Transverse colon (tissue), 4 donors: Measurements from ENCODE around the gene ZGLP1. TPM values are rescaled to one million over a fixed set of nuclear protein-coding genes. Genes with fewer than 3 reads are reported as not detected.

Source experiments
- DNase-seq: peaks from one replicate; pipeline ENCODE4 v3.0.0-alpha.2; 2019
- H3K27ac ChIP-seq, 4 donors: fragments of 200-600 bp; sonication (generic); 2 replicates each; pipeline ENCODE4 v1.5.1; 2016 to 2018; ENCODE audit warnings: inconsistent platforms in 4 of 4
- H3K27me3 ChIP-seq: fragments of 200-600 bp; sonication (generic); 2 replicates; pipeline ENCODE4 v1.5.1; 2017; ENCODE audit warnings: inconsistent platforms
- H3K36me3 ChIP-seq, 4 donors: fragments of 200-600 bp; sonication (generic); 2 replicates each; pipeline ENCODE4 v1.5.1; 2017 to 2019; ENCODE audit warnings: inconsistent platforms in 4 of 4
- H3K4me1 ChIP-seq, 4 donors: fragments of 200-600 bp; sonication (generic); 2 replicates each; pipeline ENCODE4 v1.5.1; 2017 to 2020; ENCODE audit warnings: inconsistent platforms in 4 of 4
- H3K4me3 ChIP-seq, 4 donors: fragments of 200-600 bp; sonication (generic); 1 replicate in 1 of 4; 2 replicates in 3 of 4; pipeline versions ENCODE4 v1.5.1 to v1.6.1; 2017 to 2019; ENCODE audit warnings: inconsistent platforms in 4 of 4
- H3K9me3 ChIP-seq, 2 donors: fragments of 200-600 bp; sonication (generic); 2 replicates each; pipeline ENCODE4 v1.5.1; 2017 to 2019; ENCODE audit warnings: inconsistent platforms in 2 of 2
- EP300 ChIP-seq: sonication (generic); formaldehyde crosslinking; IDR thresholded peaks from one replicate; pipeline ENCODE4 v1.6.1; 2017; ENCODE audit warnings: antibody characterized with exemption, low read depth
- POLR2A ChIP-seq: fragments of 450-650 bp; IDR thresholded peaks from one replicate; pipeline ENCODE4 v1.6.1; 2016; ENCODE audit warnings: antibody characterized with exemption, mild to moderate bottlenecking, moderate library complexity
- POLR2AphosphoS5 ChIP-seq, 3 donors: sonication (generic); formaldehyde crosslinking; IDR thresholded peaks; one replicate each; pipeline ENCODE4 v1.6.1; 2016; ENCODE audit warnings: antibody characterized with exemption in 3 of 3
- WGBS, 2 donors: methylation state at CpG; one replicate each; pipeline ENCODE4 v1.1.5; 2018; ENCODE audit warnings: low coverage in 1 of 2; 5-methylcytosine and 5-hydroxymethylcytosine counted together
- in situ Hi-C, 4 donors: fragments of 200-750 bp; cut with MboI; loops; one replicate each; pipeline versions ENCODE4 v1.15.0 to v1.15.1; 2017; ENCODE audit warnings: low sequenced_read_pairs in 3 of 4, low pct_ligation_motif_present in 1 of 4, low pct_unique_long_range_greater_than_20kb in 1 of 4
- intact Hi-C: fragments of 100-400 bp; cut with DNase I; formaldehyde crosslinking; loops from one replicate; pipeline ENCODE4 v1.15.1; 2023; ENCODE audit warnings: low total_unique reads
- total RNA-seq, 4 donors: library from RNA; depleted of rRNA; stranded (reverse); fragments of >200 nt; gene quantifications; one replicate each; pipeline ENCODE4 v1.1.0, GENCODE V29; 2016
- TF ChIP-seq, protein P1 (sequence below), 5 experiments: fragments of 200-600 bp in 3 of 5; fragments of 450-650 bp in 2 of 5; sonication (generic) in 3 of 5; IDR thresholded peaks; 1 replicate in 2 of 5; 2 replicates in 3 of 5; pipeline ENCODE4 v1.5.1; 2016 to 2017; ENCODE audit warnings: antibody characterized with exemption in 5 of 5, inconsistent platforms in 3 of 5, mild to moderate bottlenecking in 2 of 5, moderate library complexity in 1 of 5

ZGLP1 gene
- total RNA-seq, 4 donors from 2014 or later = 1.9 to 8.2 (median 3.8) TPM

GRCh38 chr19:10321417-10321797, 11.8 kb upstream of the ZGLP1 start:
- peak; percentile 81 for DNase-seq
- H3K27ac ChIP-seq = peak overlapping the region; percentile 76 to 79 (median 77)

DNA sequence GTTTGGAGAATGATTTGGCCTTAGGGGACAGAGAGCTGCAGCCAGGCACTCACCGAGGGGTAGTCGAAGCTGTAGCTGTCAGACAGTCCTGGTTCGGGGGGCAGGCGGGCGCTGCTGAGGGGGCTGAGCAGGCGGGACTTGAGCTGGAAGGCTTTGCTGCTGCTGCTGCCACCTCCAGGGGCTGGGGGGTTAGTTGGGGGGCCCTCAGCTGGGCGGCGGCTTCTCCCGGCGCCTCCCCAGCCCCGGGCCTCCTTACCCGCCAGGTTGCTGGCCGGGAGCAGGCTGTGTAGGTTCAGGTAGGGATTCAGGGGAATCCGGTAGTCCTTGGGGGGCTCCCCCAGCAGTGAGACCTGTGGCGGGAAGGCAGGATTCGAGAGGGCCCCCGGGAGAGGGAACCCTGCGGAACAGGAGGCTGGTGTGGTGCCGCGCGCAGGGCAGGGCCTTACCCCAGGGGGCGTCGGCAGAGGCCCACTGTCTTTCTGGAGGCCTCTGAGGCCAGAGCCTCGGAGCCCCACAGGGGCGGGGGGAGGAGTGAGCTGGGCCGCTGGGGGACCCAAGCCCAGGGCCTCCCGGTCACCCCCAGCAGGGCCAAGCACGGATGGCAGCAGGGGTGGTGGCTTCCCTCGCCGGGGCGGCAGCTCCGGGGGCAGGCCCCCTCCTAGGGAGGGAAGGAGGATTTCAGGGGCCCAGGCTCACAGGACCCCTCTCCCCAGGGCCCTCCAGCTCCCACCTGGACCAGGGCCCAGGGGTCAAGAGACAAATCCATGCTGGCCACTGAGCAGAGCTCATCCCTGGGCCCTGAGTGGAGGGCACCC, 11.2 kb upstream of the ZGLP1 start:
- Histone ChIP-seq H3K36me3 (peaks cover 0 to 35% (median 6%) of the 10 kb centered on the region in 4 donors), H3K4me3 (no peak overlapping the region), H3K4me1 (peaks cover 9 to 22% (median 21%) of the 10 kb centered on the region in 4 donors), H3K27ac (peak overlapping the region; percentile 76 to 79 (median 77)), H3K27me3 (no peaks in the 10 kb centered on the region), H3K9me3 (no peaks in the 10 kb centered on the region)
- TF ChIP-seq POLR2AphosphoS5 (IDR thresholded peaks at IDR 0.05) (no peak), EP300 (no peak), POLR2A (no peak)
- TF ChIP-seq, protein P1, sequence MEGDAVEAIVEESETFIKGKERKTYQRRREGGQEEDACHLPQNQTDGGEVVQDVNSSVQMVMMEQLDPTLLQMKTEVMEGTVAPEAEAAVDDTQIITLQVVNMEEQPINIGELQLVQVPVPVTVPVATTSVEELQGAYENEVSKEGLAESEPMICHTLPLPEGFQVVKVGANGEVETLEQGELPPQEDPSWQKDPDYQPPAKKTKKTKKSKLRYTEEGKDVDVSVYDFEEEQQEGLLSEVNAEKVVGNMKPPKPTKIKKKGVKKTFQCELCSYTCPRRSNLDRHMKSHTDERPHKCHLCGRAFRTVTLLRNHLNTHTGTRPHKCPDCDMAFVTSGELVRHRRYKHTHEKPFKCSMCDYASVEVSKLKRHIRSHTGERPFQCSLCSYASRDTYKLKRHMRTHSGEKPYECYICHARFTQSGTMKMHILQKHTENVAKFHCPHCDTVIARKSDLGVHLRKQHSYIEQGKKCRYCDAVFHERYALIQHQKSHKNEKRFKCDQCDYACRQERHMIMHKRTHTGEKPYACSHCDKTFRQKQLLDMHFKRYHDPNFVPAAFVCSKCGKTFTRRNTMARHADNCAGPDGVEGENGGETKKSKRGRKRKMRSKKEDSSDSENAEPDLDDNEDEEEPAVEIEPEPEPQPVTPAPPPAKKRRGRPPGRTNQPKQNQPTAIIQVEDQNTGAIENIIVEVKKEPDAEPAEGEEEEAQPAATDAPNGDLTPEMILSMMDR (IDR thresholded peaks at IDR 0.05) = no peak
- 93% methylated on average over 23 of the region's 32 CpGs; no CpG with 5 or more reads in 1 of the 2 donors for WGBS, 2 donors
- no peak for DNase-seq
- intact Hi-C loops (no loop called here), in situ Hi-C loops (no loop called here)

More at GRCh38 chr19:10321417-10321797, 11.8 kb upstream of the ZGLP1 start:
- Histone ChIP-seq H3K27me3 (no peaks in the 10 kb centered on the region), H3K4me1 (peaks cover 9 to 18% (median 16%) of the 10 kb centered on the region in 4 donors), H3K4me3 (no peak overlapping the region), H3K36me3 (peaks cover 0 to 41% (median 8%) of the 10 kb centered on the region in 4 donors), H3K9me3 (no peaks in the 10 kb centered on the region)
- intact Hi-C loops (no loop called here), in situ Hi-C loops (no loop called here)
- 65% methylated on average over 11 of the region's 11 CpGs; no CpG with 5 or more reads in 1 of the 2 donors for WGBS, 2 donors
- TF ChIP-seq POLR2AphosphoS5 (IDR thresholded peaks at IDR 0.05) = no peak
- no peak for TF ChIP-seq EP300
- TF ChIP-seq POLR2A = no peak
- TF ChIP-seq, protein P1 (IDR thresholded peaks at IDR 0.05) = no peak

DNA sequence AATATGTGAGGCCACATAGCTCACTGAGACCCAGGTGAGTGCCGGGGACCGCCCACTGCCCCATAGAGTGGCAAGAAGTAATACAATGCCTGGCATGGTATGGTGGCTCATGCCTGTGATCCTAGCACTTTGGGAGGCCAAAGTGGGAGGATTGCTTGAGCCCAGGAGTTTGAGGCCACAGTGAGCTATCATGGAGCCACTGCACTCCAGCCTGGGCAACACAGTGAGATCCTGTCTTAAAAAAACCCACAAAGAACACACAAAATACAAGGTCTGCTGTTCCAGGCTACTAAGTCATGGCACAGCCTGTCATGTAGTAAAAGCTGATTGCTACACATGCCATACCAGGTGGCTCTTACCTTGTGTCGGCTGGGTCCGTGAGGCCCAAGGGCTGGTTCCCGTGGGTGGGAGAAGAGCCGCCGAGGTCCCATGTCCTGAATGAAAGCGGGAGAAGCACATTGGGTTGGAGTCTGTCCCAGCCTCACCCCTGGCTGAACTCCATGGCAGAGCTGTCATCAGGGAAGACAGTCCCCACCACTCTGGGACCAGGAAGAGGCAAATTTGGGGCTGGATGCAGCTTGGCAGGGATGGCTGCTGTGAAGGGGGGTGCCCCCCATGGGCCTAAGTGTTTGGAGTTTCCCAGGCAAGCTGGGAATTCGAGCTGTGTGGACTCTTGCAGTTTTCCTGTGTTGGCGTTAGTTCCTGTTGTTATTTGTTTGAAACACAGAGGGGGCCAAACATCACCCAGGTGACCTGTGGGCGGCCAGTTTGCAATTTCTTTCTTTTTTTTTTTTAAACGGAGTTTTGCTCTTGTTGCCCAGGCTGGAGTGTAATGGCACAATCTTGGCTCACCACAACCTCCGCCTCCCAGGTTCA, 9.4 kb upstream of the ZGLP1 start:
- Histone ChIP-seq H3K9me3 (no peaks in the 10 kb centered on the region), H3K36me3 (peaks cover 0 to 24% (median 0%) of the 10 kb centered on the region in 4 donors), H3K4me1 (peaks cover 9 to 31% (median 30%) of the 10 kb centered on the region in 4 donors), H3K27me3 (no peaks in the 10 kb centered on the region), H3K4me3 (no peak overlapping the region), H3K27ac (no peak overlapping the region)
- TF ChIP-seq POLR2AphosphoS5 (IDR thresholded peaks at IDR 0.05) (no peak), POLR2A (no peak), EP300 (no peak)
- TF ChIP-seq, protein P1 (IDR thresholded peaks at IDR 0.05) = no peak
- no peak for DNase-seq
- 90 to 91% methylated on average over 2 to 13 of the region's 13 CpGs for WGBS, 2 donors
- intact Hi-C loops (no loop called here), in situ Hi-C loops (no loop called here)
